ENCODE results near the gene UBE2G2.
"Not testable (repeated sequence)": the region's sequence is repeated elsewhere in the genome, so short reads cannot be mapped to it uniquely, and the experiment has no call there.

UBE2G2 gene

DNA sequence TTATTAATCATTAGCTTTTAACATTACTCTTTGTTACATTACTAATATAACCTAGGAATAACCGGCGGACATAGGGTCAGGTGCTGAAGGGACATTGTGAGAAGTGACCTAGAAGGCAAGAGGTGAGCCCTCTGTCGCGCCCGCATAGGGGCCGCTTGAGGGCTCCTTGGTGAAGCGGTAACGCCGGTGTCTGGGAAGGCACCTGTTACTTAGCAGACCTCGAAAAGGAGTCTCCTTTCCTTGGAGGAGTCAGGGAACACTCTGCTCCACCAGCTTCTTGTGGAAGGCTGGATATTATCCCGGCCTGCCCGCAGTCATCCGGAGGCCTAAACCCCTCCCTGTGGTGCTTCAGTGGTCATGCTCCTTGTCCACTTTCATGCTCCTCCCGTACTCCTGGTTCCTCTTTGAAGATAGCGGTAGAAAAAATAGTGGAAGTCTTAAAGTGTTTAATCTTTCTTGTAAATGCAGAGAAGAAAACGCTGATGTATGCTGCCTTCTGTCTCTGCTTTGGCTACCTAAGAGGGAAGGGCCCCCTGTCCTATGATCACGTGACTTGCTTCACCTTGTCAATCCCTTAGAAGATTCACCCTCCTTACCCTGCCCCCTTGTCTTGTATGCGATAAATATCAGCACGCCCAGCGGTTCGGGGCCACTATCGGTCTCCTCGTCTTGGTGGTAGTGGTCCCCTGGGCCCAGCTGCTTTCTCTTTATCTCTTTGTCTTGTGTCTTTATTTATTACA, 31.1 kb upstream of the UBE2G2 start:
- H3K4me3 Mint-ChIP-seq; H3K9me3 Mint-ChIP-seq; H3K36me3 Mint-ChIP-seq (ENCODE audit: insufficient read depth); DNase-seq (ENCODE audit: low spot score in 2 of 2); H3K27ac Mint-ChIP-seq (ENCODE audit: low read depth); H3K27me3 Mint-ChIP-seq; H3K4me1 Mint-ChIP-seq; ATAC-seq (replicated peaks; ENCODE audit: extremely low read depth, poor library complexity, severe bottlenecking): not testable (repeated sequence)

- no peak for ATAC-seq (replicated peaks; ENCODE audit: extremely low read depth, poor library complexity, severe bottlenecking)
- Mint-ChIP-seq H3K27me3 (peaks cover 17% of the 10 kb centered on the region), H3K36me3 (ENCODE audit: insufficient read depth) (no peaks in the 10 kb centered on the region), H3K4me3 (no peak overlapping the region), H3K4me1 (peaks cover 6% of the 10 kb centered on the region), H3K9me3 (peaks cover 8% of the 10 kb centered on the region), H3K27ac (ENCODE audit: low read depth) (no peak overlapping the region)
- DNase-seq (ENCODE audit: low spot score in 2 of 2) = no peak
These were observed 29.7 kb upstream of the UBE2G2 start for GRCh38 chr21:44831227-44831860.

DNA sequence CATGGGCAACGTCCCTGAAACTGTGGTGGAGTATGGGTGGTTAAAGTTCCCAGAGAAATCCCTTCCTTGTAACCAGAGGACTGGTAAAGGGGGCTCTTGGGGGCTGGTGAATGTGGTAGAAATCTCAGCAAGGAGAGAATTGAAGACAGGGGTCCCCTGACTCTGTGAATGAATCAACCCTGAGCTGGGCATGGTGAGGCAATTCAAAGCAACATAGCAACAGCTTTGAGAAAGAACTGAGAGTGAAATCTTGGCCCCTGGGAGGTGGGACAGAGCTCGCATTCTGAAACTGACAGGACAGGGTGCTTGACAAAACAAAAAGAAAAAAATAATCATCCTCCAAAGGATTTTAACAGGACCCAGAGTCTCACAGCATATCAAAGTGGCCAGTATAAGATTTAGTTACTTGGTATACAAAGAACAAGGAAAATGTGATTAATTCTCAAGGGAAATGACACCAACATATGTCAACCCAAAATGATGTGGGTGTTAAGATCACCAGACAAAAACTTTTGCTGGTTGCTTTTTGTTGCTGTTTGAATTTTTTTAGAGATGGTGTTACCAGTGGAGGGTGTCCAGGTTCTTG, 28.0 kb upstream of the UBE2G2 start:
- peaks cover 8% of the 10 kb centered on the region for H3K9me3 Mint-ChIP-seq
- no peak for ATAC-seq (replicated peaks; ENCODE audit: extremely low read depth, poor library complexity, severe bottlenecking)
- H3K4me3 Mint-ChIP-seq = no peak overlapping the region
- H3K4me1 Mint-ChIP-seq = peaks cover 6% of the 10 kb centered on the region
- H3K36me3 Mint-ChIP-seq (ENCODE audit: insufficient read depth) = no peaks in the 10 kb centered on the region
- peaks cover 17% of the 10 kb centered on the region for H3K27me3 Mint-ChIP-seq
- no peak overlapping the region for H3K27ac Mint-ChIP-seq (ENCODE audit: low read depth)
- DNase-seq (ENCODE audit: low spot score in 2 of 2) = no peak

DNA sequence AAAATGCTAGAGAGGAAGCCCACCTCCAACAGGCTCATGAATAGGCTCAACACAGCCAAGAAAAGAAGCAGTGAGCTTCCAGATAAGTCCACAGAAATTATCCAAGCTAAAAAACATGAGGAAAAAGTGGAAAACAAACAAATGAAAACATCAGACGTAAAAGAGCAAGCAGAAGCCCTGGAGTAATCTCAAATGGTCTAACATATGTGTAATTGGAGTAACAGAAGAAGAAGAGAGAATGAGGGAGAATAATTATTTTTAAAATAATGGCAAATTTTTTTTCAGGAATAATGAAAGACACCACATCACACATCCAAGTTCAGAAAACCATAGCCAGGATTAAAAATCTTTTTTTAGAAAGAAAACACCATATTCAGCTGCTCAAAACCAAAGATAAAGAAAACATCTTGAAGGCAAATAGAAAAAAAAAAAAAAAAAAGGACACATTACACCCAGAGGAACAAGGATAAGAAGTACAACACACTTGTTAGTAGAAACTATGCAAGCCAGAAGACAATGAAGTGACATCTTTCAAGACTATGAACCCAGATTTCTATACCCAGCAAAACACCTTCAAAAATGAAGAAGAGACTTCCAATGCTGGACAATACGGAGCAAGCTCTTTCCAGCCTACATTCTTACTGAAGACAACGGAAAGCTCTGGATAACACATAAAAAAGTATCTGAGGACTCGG, 26.9 kb upstream of the UBE2G2 start:
- H3K4me3 Mint-ChIP-seq = no peak overlapping the region
- H3K9me3 Mint-ChIP-seq = peaks cover 12% of the 10 kb centered on the region
- no peaks in the 10 kb centered on the region for H3K36me3 Mint-ChIP-seq (ENCODE audit: insufficient read depth)
- H3K4me1 Mint-ChIP-seq = peaks cover 6% of the 10 kb centered on the region
- H3K27me3 Mint-ChIP-seq = peaks cover 17% of the 10 kb centered on the region
- DNase-seq (ENCODE audit: low spot score in 2 of 2) (no peak), ATAC-seq (replicated peaks; ENCODE audit: extremely low read depth, poor library complexity, severe bottlenecking) (no peak)
- H3K27ac Mint-ChIP-seq (ENCODE audit: low read depth) = no peak overlapping the region

- Mint-ChIP-seq H3K27me3 (peaks cover 13% of the 10 kb centered on the region), H3K4me1 (no peaks in the 10 kb centered on the region), H3K4me3 (no peak overlapping the region), H3K27ac (ENCODE audit: low read depth) (no peak overlapping the region), H3K36me3 (ENCODE audit: insufficient read depth) (peaks cover 5% of the 10 kb centered on the region), H3K9me3 (peaks cover 21% of the 10 kb centered on the region)
- DNase-seq (ENCODE audit: low spot score in 2 of 2) (no peak), ATAC-seq (replicated peaks; ENCODE audit: extremely low read depth, poor library complexity, severe bottlenecking) (no peak)
These were observed 21.6 kb upstream of the UBE2G2 start for GRCh38 chr21:44823179-44823660.

DNA sequence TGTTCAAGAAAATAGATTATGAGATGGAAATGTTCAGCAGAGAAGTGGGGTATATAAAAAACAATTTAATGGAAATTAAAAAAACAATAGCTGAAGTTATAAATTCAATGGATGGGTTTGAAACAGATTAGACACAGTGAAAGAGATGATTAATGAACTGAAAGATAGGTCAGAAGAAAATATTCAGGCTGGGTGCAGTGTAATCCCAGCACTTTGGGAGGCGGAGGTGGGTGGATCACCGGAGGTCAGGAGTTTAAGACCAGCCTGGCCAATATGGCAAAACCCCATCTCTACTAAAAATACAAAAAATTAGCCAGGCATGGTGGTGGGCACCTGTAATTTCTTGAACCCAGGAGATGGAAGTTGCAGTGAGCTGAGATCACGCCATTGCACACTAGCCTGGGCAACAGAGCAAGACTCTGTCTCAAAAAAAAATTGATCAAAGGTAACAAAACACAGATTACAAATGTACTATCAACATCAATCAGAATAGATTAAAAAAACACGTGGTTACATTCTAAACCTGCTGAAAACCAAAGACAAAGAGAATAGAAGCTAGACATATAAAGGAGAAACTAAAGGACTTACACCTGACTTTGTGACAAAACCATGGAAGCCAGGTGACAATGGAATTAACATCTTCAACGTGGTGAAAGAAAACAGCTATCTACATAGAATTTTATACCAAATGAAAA, 21.0 kb upstream of the UBE2G2 start:
- Mint-ChIP-seq H3K9me3 (peaks cover 17% of the 10 kb centered on the region), H3K27ac (ENCODE audit: low read depth) (no peak overlapping the region), H3K27me3 (peaks cover 7% of the 10 kb centered on the region), H3K36me3 (ENCODE audit: insufficient read depth) (peaks cover 5% of the 10 kb centered on the region), H3K4me3 (no peak overlapping the region), H3K4me1 (no peaks in the 10 kb centered on the region)
- no peak for DNase-seq (ENCODE audit: low spot score in 2 of 2)
- no peak for ATAC-seq (replicated peaks; ENCODE audit: extremely low read depth, poor library complexity, severe bottlenecking)

GRCh38 chr21:44820851-44821250, 19.2 kb upstream of the UBE2G2 start:
- Mint-ChIP-seq H3K4me3 (no peak overlapping the region), H3K27ac (ENCODE audit: low read depth) (no peak overlapping the region), H3K9me3 (peaks cover 17% of the 10 kb centered on the region), H3K36me3 (ENCODE audit: insufficient read depth) (peaks cover 12% of the 10 kb centered on the region), H3K4me1 (peaks cover 6% of the 10 kb centered on the region), H3K27me3 (no peaks in the 10 kb centered on the region)
- DNase-seq (ENCODE audit: low spot score in 2 of 2) (no peak), ATAC-seq (replicated peaks; ENCODE audit: extremely low read depth, poor library complexity, severe bottlenecking) (no peak)

DNA sequence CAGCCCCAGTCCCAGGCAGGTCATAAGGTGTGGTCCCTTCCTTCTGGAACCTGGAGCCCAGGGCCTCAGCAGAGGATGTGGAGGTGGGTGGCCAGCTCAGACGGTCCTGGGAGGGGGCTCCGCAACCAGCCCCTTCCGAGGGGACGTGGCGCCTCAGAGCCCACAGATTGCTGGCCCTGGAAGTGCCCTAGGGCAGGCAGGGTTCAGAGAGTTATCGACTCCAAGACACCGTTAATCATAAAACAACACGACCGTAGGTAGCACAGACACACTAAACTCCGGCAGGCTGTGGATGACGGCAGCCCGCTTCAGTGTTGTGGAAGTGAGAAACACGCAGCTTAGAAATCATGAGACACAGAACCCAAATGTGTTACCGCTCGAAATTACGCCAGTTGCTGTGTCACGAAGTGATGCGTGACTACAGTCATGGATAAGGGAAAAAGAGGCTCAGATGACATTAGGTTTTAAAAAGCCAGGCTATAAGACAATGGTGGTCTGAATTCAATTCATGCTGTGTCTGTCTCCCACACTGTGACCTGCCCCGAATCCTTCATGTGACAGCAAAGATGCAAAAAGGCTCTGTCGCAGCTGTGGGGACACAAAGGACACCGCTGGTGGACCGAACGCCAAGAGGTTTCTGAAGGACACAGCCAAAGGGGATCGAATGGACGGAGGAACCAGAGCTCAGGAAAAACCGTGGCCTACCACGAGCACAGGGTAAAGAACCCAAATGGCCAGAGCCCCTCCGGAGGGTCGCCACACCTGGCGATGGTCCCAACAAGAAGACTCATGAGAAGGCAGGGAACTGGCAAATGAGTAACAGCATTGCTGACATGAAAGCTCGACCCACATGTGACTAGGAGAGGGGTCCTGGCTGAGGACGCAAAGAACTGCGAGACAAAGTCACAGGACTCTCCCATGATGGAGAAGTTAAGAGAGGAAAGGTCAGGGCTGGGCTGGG, 17.9 kb upstream of the UBE2G2 start:
- H3K4me3 Mint-ChIP-seq = peak overlapping the region; percentile 47
- peaks cover 6% of the 10 kb centered on the region for H3K4me1 Mint-ChIP-seq
- peaks cover 12% of the 10 kb centered on the region for H3K36me3 Mint-ChIP-seq (ENCODE audit: insufficient read depth)
- no peak for DNase-seq (ENCODE audit: low spot score in 2 of 2)
- no peak for ATAC-seq (replicated peaks; ENCODE audit: extremely low read depth, poor library complexity, severe bottlenecking)
- H3K27ac Mint-ChIP-seq (ENCODE audit: low read depth) = no peak overlapping the region
- H3K27me3 Mint-ChIP-seq = no peaks in the 10 kb centered on the region
- peaks cover 17% of the 10 kb centered on the region for H3K9me3 Mint-ChIP-seq

GRCh38 chr21:44818640-44819011, 17.0 kb upstream of the UBE2G2 start:
- Mint-ChIP-seq H3K9me3 (peaks cover 14% of the 10 kb centered on the region), H3K4me1 (peaks cover 6% of the 10 kb centered on the region), H3K27ac (ENCODE audit: low read depth) (no peak overlapping the region), H3K4me3 (peak overlapping the region; percentile 79), H3K27me3 (no peaks in the 10 kb centered on the region), H3K36me3 (ENCODE audit: insufficient read depth) (peaks cover 12% of the 10 kb centered on the region)
- ATAC-seq (replicated peaks; ENCODE audit: extremely low read depth, poor library complexity, severe bottlenecking) (no peak), DNase-seq (ENCODE audit: low spot score in 2 of 2) (no peak)

GRCh38 chr21:44817914-44818639, 16.5 kb upstream of the UBE2G2 start, which contains the start of gene SUMO3:
Gene SUMO3, minus strand, starts transcription at chr21:44818062. Its CDS starts 94 bp downstream, at chr21:44817968.
- no peaks in the 10 kb centered on the region for H3K27me3 Mint-ChIP-seq
- peaks cover 11% of the 10 kb centered on the region for H3K9me3 Mint-ChIP-seq
- H3K4me3 Mint-ChIP-seq = peak within 1 kb of the TSS; percentile 79
- peak; percentile 76 to 86 for DNase-seq (ENCODE audit: low spot score in 2 of 2)
- ATAC-seq (replicated peaks; ENCODE audit: extremely low read depth, poor library complexity, severe bottlenecking) = peak; percentile 80
- H3K27ac Mint-ChIP-seq (ENCODE audit: low read depth) = peak within 1 kb of the TSS; percentile 83
- H3K4me1 Mint-ChIP-seq = peaks cover 6% of the 10 kb centered on the region
- peaks cover 12% of the 10 kb centered on the region for H3K36me3 Mint-ChIP-seq (ENCODE audit: insufficient read depth)

DNA sequence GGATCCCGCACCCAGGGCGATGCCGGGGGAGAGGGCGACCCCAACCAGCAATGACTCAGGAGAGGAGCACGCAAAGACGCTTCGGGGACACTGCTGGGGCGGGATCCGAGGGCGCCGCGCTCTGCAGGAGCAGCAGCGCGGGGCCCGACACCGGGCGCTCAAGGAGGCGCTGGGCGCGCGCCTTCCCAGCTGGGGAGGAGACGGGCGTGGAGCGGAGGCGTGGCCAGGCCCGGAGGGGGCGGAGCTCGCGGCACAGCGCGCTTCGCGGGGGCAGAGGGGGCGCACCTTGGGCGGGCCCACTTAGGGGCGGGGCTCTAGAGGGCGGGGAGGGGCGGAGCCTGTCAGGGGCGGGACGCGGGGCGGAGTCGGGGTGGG, 15.9 kb upstream of the UBE2G2 start:
- Mint-ChIP-seq H3K4me1 (peaks cover 6% of the 10 kb centered on the region), H3K4me3 (peak overlapping the region; percentile 79), H3K36me3 (ENCODE audit: insufficient read depth) (peaks cover 13% of the 10 kb centered on the region), H3K27me3 (no peaks in the 10 kb centered on the region), H3K9me3 (peaks cover 5% of the 10 kb centered on the region), H3K27ac (ENCODE audit: low read depth) (peak overlapping the region; percentile 83)
- DNase-seq (ENCODE audit: low spot score in 2 of 2) (peak; percentile 85 to 86), ATAC-seq (replicated peaks; ENCODE audit: extremely low read depth, poor library complexity, severe bottlenecking) (peak; percentile 76)
